Natural killer cell (primary cell): Measurements from ENCODE around the gene ZNF846. TPM values are rescaled to one million over a fixed set of nuclear protein-coding genes. Genes with fewer than 3 reads are reported as not detected.

Experiments
- ATAC-seq, 3 donors: fragments of 150-1000 bp in 2 of 3; fragments of 200-7000 bp in 1 of 3; cut with Tn5 transposase; 1 replicate in 1 of 3; 2 replicates in 2 of 3; pipeline ENCODE4 v1.10.0; 2021; ENCODE audit warnings: mild to moderate bottlenecking in 2 of 3, moderate library complexity in 2 of 3
- DNase-seq, 2 donors: peaks; one replicate each; pipeline versions ENCODE4 v3.0.0 to v3.0.0-alpha.2; 2013 to 2021; ENCODE audit warnings: mixed read lengths in 1 of 2
- H3K27ac ChIP-seq: one replicate; pipeline ENCODE4 v1.5.1; 2013; ENCODE audit warnings: mild to moderate bottlenecking, low read length
- H3K27me3 ChIP-seq: one replicate; pipeline ENCODE4 v1.6.1; 2013; ENCODE audit warnings: low read length; ENCODE audit not compliant: control insufficient read depth, insufficient read depth
- H3K36me3 ChIP-seq: one replicate; pipeline ENCODE4 v1.6.1; 2013; ENCODE audit warnings: low read length; ENCODE audit not compliant: control insufficient read depth, insufficient read depth
- H3K4me1 ChIP-seq: one replicate; pipeline ENCODE4 v1.6.1; 2013; ENCODE audit warnings: low read length; ENCODE audit not compliant: control insufficient read depth, insufficient read depth
- H3K4me3 ChIP-seq: one replicate; pipeline ENCODE4 v1.5.1; 2013; ENCODE audit warnings: low read length
- H3K9me3 ChIP-seq: one replicate; pipeline ENCODE4 v1.6.1; 2013; ENCODE audit warnings: low read length; ENCODE audit not compliant: control insufficient read depth, insufficient read depth
- H3K27ac Mint-ChIP-seq, 2 donors: one replicate each; pipeline ENCODE4 v1.8.0; 2022; ENCODE audit warnings: mild to moderate bottlenecking in 2 of 2, mixed read lengths in 2 of 2, moderate library complexity in 1 of 2
- H3K27me3 Mint-ChIP-seq, 2 donors: one replicate each; pipeline ENCODE4 v1.8.0; 2022; ENCODE audit warnings: low read depth in 2 of 2, mixed read lengths in 2 of 2
- H3K36me3 Mint-ChIP-seq: one replicate; pipeline ENCODE4 v1.8.0; 2022; ENCODE audit warnings: mixed read lengths
- H3K4me1 Mint-ChIP-seq, 2 donors: one replicate each; pipeline ENCODE4 v1.8.0; 2022; ENCODE audit warnings: mixed read lengths in 2 of 2
- H3K4me3 Mint-ChIP-seq: one replicate; pipeline ENCODE4 v1.8.0; 2022; ENCODE audit warnings: mild to moderate bottlenecking, moderate library complexity, mixed read lengths
- H3K9me3 Mint-ChIP-seq, 2 donors: one replicate each; pipeline ENCODE4 v1.8.0; 2022; ENCODE audit warnings: mixed read lengths in 2 of 2
- WGBS: methylation state at CpG from one replicate; pipeline ENCODE4 v1.1.7; 2013; ENCODE audit warnings: missing lambda C conversion rate; ENCODE audit not compliant: insufficient coverage; 5-methylcytosine and 5-hydroxymethylcytosine counted together
- intact Hi-C: fragments of 100-400 bp; cut with micrococcal nuclease; formaldehyde crosslinking; loops from one replicate; pipeline ENCODE4 v1.14.2; 2022
- total RNA-seq, 4 donors: library from RNA; stranded (reverse); fragments of 120-200 nt in 1 of 4; gene quantifications; one replicate each; pipeline versions ENCODE4 v1.2.3 to v1.2.4, GENCODE V29; 2013 to 2022
- TF ChIP-seq, protein P1 (sequence below): fragments of 200-600 bp; IDR thresholded peaks from one replicate; pipeline ENCODE4 v1.8.0; 2022; ENCODE audit warnings: antibody characterized with exemption

Gene ZNF846
- total RNA-seq, 3 donors from 2014 or later (not counting 1 experiment from before 2014, with no cell fraction given) = 9.8 to 15.6 (median 12.8) TPM

DNA sequence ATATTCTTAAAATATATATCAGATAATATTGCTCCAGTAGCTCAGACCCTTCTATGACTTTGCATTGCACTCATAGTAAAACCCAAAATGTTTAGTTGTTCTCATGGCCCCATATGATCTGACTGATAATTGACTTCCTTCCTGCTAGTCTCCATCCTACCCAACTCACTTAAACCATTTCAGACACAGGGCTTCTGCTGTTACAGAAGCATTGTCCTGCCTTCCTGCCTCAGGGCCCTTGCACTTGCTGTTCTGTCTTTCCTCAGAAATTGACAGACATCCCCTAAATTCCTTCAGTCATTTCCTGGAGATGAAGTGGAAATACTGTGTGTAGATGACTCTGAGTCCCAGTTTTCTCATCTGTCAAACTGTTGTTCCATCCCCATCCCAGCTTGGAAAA, 30.6 kb upstream of the ZNF846 start:
- H3K4me3 ChIP-seq = no peak overlapping the region
- H3K27me3 ChIP-seq = no peaks in the 10 kb centered on the region
- Mint-ChIP-seq H3K9me3 (no peaks in the 10 kb centered on the region), H3K36me3 (no peaks in the 10 kb centered on the region), H3K4me1 (peaks cover 8% of the 10 kb centered on the region in 2 donors), H3K4me3 (no peak overlapping the region), H3K27ac (no peak overlapping the region), H3K27me3 (no peaks in the 10 kb centered on the region)
- no peaks in the 10 kb centered on the region for H3K9me3 ChIP-seq
- H3K4me1 ChIP-seq = no peaks in the 10 kb centered on the region
- no peak overlapping the region for H3K27ac ChIP-seq
- no peaks in the 10 kb centered on the region for H3K36me3 ChIP-seq
- DNase-seq = no peak
- TF ChIP-seq, protein P1, sequence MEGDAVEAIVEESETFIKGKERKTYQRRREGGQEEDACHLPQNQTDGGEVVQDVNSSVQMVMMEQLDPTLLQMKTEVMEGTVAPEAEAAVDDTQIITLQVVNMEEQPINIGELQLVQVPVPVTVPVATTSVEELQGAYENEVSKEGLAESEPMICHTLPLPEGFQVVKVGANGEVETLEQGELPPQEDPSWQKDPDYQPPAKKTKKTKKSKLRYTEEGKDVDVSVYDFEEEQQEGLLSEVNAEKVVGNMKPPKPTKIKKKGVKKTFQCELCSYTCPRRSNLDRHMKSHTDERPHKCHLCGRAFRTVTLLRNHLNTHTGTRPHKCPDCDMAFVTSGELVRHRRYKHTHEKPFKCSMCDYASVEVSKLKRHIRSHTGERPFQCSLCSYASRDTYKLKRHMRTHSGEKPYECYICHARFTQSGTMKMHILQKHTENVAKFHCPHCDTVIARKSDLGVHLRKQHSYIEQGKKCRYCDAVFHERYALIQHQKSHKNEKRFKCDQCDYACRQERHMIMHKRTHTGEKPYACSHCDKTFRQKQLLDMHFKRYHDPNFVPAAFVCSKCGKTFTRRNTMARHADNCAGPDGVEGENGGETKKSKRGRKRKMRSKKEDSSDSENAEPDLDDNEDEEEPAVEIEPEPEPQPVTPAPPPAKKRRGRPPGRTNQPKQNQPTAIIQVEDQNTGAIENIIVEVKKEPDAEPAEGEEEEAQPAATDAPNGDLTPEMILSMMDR = no peak
- no peak for ATAC-seq
- intact Hi-C loops = loop anchor here (10.0 kb wide), 1 partner anchor 364 kb away; the partner anchor contains the start of gene ZNF266

DNA sequence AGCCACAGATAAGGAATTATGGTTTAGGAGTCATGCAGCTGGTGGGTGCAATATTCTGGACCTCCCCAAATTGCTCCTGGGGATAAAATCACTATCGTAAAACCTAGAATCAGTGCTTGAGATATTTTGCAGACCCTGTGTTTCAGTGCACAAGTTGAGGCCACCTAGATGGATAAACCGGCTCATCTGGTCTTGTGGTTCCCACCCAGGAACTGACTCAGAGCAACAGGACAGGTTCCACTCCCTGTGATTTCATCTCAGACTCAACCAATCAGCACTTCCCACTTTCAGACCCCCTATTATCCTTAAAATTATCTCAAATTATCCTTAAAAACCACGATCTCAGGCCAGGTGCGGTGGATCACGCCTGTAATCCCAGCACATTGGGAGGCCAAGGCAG, 29.3 kb upstream of the ZNF846 start:
- Mint-ChIP-seq H3K27ac (no peak overlapping the region), H3K4me3 (no peak overlapping the region), H3K9me3 (no peaks in the 10 kb centered on the region), H3K4me1 (peaks cover 14% of the 10 kb centered on the region in 2 donors), H3K27me3 (no peaks in the 10 kb centered on the region), H3K36me3 (no peaks in the 10 kb centered on the region)
- DNase-seq (no peak), ATAC-seq (no peak)
- Histone ChIP-seq H3K4me3 (no peak overlapping the region), H3K4me1 (peaks cover 7% of the 10 kb centered on the region), H3K36me3 (no peaks in the 10 kb centered on the region), H3K27me3 (no peaks in the 10 kb centered on the region), H3K27ac (no peak overlapping the region), H3K9me3 (no peaks in the 10 kb centered on the region)
- intact Hi-C loops = loop anchor here (10.0 kb wide), 1 partner anchor 363 kb away; the partner anchor contains the start of gene ZNF266
- TF ChIP-seq, protein P1 = no peak
- WGBS = 94% methylated on average over 5 of the region's 5 CpGs

DNA sequence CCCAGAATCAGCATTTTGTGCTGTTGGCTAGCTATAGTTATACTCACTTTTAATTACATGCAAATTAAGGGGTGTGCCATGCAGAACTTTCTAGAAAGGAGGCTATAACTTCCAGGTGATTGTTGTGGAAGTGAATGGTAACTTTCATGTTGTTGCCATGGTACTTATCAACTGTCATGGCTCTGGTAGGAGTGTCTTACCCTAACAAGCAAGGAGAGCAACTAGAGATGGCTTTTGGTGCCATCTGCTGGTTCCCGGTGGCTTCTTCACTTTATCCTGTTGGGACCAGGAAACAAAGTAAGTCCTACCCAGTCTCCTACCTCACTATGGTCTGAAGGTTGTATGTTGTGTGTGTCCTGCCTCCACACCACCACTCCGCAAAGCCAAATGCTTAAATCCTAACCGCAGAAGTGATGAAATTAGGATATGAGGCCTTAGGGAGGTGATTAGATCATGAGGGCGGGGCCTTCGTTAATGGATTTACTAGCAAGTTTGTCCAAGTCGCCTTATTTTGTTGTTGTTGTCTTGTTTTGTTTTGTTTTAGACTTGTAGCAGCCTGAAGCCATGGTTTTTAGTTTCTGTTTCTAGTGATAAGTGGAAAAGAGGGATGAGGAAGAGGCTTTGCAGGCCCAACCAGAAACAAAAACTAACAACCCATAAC, 27.7 kb upstream of the ZNF846 start:
- Mint-ChIP-seq H3K36me3 (no peaks in the 10 kb centered on the region), H3K4me3 (no peak overlapping the region), H3K27me3 (no peaks in the 10 kb centered on the region), H3K27ac (peak overlapping the region; percentile 39 to 70), H3K9me3 (no peaks in the 10 kb centered on the region), H3K4me1 (peaks cover 19 to 26% of the 10 kb centered on the region in 2 donors)
- H3K27ac ChIP-seq = peak overlapping the region; percentile 77
- H3K9me3 ChIP-seq = no peaks in the 10 kb centered on the region
- intact Hi-C loops = loop anchor here (1.0 to 10.0 kb wide), 9 partner anchors 23 to 660 kb away; partner anchors contain the start of genes FBXL12, ZNF266, ZNF317 and ZNF561
- H3K36me3 ChIP-seq = no peaks in the 10 kb centered on the region
- ATAC-seq = peak; percentile 41 to 70 (median 48)
- no peaks in the 10 kb centered on the region for H3K27me3 ChIP-seq
- peaks cover 10% of the 10 kb centered on the region for H3K4me1 ChIP-seq
- TF ChIP-seq, protein P1 = peak; percentile 90
- H3K4me3 ChIP-seq = no peak overlapping the region
- 63% methylated on average over 5 of the region's 6 CpGs for WGBS
- peak; percentile 75 to 95 for DNase-seq
